ENCODE measurements around the gene TFG. TPM values are rescaled to one million over a fixed set of nuclear protein-coding genes. Genes with fewer than 3 reads are reported as not detected.
A peak's percentile ranks its signal among the peaks of the same experiment; 100 is the strongest.

The TFG gene
- total and polyA plus RNA-seq, 4 experiments from 2014 or later: 42.3 to 56.6 (median 47.8) TPM

- Mint-ChIP-seq H3K36me3 (no peaks in the 10 kb centered on the region), H3K4me3 (no peak overlapping the region), H3K27ac (peak overlapping the region in 1 of 7 donors; percentile 19), H3K4me1 (peaks cover 4 to 6% (median 5%) of the 10 kb centered on the region in 4 donors), H3K9me3 (no peaks in the 10 kb centered on the region), H3K27me3 (peaks cover 0 to 1% of the 10 kb centered on the region in 2 donors)
- no peaks in the 10 kb centered on the region for H3K36me3 ChIP-seq (ENCODE audit: insufficient read depth, low read length)
- intact Hi-C loops (cut with micrococcal nuclease): no loop called here
- H3K4me3 ChIP-seq (ENCODE audit: low read length in 2 of 2): no peak overlapping the region
- CTCF ChIA-PET (ENCODE audit: partially characterized antibody): interaction anchor here (0.8 to 1.0 kb wide), 2 partner anchors 10 to 334 kb away, joined by 3 read pairs; no protein-coding TSS in a partner anchor
- POLR2A ChIA-PET (ENCODE audit: partially characterized antibody): no interaction called here
- no peak overlapping the region for H3K27ac ChIP-seq (ENCODE audit: low read depth, low read length)
- no peaks in the 10 kb centered on the region for H3K4me1 ChIP-seq (ENCODE audit: insufficient read depth, low read length)
- no peaks in the 10 kb centered on the region for H3K9me3 ChIP-seq (ENCODE audit: control insufficient read depth in 1 of 2, low read length in 2 of 2)
- DNase-seq: no peak
- no peaks in the 10 kb centered on the region for H3K27me3 ChIP-seq (ENCODE audit: insufficient read depth, low read length)
Measured at GRCh38 chr3:100796556-100796955, 87.3 kb downstream of the TFG start.

GRCh38 chr3:100798012-100798411 is 88.7 kb downstream of the TFG start:
- Mint-ChIP-seq H3K4me3 (no peak overlapping the region), H3K36me3 (no peaks in the 10 kb centered on the region), H3K4me1 (peaks cover 4 to 6% (median 5%) of the 10 kb centered on the region in 4 donors), H3K27ac (peak overlapping the region in 1 of 7 donors; percentile 27), H3K27me3 (peaks cover 0 to 4% of the 10 kb centered on the region in 2 donors), H3K9me3 (no peaks in the 10 kb centered on the region)
- Histone ChIP-seq H3K9me3 (ENCODE audit: control insufficient read depth in 1 of 2, low read length in 2 of 2) (no peaks in the 10 kb centered on the region), H3K27ac (ENCODE audit: low read depth, low read length) (no peak overlapping the region), H3K4me3 (ENCODE audit: low read length in 2 of 2) (no peak overlapping the region), H3K36me3 (ENCODE audit: insufficient read depth, low read length) (no peaks in the 10 kb centered on the region), H3K27me3 (ENCODE audit: insufficient read depth, low read length) (no peaks in the 10 kb centered on the region), H3K4me1 (ENCODE audit: insufficient read depth, low read length) (no peaks in the 10 kb centered on the region)
- intact Hi-C loops (cut with micrococcal nuclease): no loop called here
- CTCF ChIA-PET (ENCODE audit: partially characterized antibody): no interaction called here
- no peak for DNase-seq
- POLR2A ChIA-PET (ENCODE audit: partially characterized antibody): no interaction called here

Other genes starting within 250 kb of the TFG start
- under 1 TPM in 1 of 2 experiments, not detected in 1; 0.23 TPM for gene TMEM45A, start 216.9 kb upstream of the TFG start, total RNA-seq
- gene TMEM45A, start 216.9 kb upstream of the TFG start, polyA plus RNA-seq: not detected
- gene ADGRG7, start 99.9 kb upstream of the TFG start, total RNA-seq: not detected
- gene ADGRG7, start 99.9 kb upstream of the TFG start, polyA plus RNA-seq: not detected